Measurements from ENCODE around the gene SCFD1.
"Not testable (repeated sequence)": the region's sequence is repeated elsewhere in the genome, so short reads cannot be mapped to it uniquely, and the experiment has no call there.

Gene SCFD1

GRCh38 chr14:30610787-30611343 is 11.3 kb upstream of the SCFD1 start:
- peak; percentile 72 for DNase-seq

- no peak for DNase-seq
Observed at GRCh38 chr14:30614155-30614554, 8.0 kb upstream of the SCFD1 start.

DNA sequence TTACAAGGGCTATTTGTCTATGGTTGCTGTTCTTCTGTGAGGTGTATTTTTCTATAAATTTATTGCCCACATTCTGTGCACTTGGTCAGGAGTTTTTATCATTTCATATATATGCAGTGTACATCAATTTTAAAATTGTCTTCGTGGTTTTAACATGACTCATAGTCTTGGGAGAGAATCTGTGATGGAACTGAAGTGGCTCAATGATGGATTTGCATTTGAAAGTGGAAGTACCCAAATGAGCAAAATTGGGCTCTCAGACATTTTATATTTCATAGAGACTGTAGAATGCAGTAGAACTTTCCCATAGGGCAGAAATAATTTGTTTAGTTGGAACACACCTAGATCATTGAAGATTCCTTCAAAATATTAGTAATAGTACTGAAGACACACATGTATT is 1.9 kb upstream of the SCFD1 start:
- DNase-seq: peak; percentile 72

DNA sequence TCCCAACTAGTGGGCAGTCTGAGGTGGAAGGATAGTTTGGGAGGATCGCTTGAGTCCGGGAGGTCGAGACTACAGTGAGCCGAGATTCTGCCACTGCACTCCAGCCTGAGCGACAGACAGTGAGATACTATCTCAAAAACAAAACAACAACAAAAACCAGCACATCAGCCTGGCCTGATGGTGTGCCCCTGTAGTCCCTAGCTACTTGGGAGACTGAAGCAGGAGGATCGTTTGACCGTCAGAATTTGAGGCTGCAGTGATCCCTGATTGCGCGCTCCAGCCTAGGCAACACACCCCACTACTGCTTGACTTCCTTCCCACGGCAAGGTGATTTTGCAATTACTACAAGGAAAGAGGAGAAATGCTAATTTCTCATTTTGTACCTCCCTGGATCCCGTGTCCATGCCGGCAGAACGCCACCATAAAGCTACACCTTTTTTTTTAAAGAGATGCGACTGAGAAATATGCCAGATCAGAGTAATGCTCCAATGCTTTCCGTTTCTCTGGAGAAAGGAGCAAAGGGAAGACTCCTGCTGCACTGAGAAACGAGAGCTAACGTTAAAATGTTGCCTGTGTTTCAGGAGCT is 672 bp upstream of the SCFD1 start:
- peak; percentile 2 for DNase-seq

GRCh38 chr14:30623412-30624131 is 1.5 kb downstream of the SCFD1 start:
- DNase-seq: no peak

DNA sequence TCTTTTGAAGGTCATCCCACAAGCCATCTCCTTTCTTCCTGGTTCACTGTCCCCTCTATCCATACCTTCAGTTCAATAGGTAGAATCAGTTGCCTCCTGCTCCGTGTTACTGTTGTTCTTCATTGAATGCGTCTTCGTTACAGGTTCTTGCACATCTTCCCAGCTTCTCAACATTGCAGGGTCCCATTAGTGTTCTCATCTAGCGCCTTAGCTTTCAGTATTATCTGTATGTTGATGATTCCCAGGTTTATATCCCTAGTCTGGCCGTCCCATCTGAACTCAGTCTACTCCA is 2.0 kb downstream of the SCFD1 start:
- no peak for DNase-seq

DNA sequence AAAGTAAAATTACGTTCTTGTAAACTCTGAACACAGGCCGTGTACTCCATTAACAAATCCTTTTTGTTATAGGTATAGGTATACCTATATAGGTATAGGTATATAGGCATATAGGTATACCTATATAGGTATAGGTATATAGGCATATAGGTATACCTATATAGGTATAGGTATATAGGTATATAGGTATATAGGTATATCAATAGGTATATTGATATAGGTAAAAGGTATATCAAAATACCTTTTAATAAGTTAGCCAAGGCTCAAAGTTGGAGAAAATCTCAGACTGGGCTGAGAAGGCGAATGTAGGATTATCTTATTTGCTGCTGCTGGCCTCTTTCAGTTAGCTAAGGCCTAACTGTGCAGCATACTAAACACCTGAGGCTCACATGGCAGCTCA is 3.4 kb downstream of the SCFD1 start:
- DNase-seq: no peak

DNA sequence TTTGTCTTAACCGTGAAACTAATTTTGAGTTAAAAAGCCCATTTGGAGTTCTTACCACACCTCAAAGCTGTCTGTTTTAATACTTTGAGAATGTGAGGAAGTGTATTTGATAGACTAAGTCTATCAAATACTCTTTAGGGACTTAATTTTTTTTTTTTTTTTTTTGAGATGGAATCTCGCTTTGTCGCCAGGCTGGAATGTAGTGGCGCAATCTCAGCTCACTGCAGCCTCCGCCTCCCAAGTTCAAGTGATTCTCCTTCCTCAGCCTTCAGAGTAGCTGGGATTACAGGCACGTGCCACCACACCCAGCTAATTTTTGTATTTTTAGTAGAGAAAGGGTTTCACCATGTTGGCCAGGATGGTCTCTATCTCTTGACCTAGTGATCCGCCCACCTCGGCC is 7.3 kb downstream of the SCFD1 start:
- peak; percentile 45 for DNase-seq

DNA sequence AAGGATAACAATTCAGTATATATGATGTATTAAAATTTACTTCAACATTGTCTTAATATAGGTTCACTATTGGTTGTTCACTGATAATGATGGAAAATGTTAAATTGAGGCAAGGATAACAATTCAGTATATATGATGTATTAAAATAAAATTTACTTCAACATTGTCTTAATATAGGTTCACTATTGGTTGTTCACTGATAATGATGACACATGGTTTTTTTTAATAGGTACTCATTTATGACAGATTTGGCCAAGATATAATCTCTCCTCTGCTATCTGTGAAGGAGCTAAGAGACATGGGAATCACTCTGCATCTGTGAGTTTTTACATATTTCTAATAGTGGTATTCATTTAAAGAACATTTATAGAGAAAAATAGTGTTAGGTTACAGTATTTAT is 8.1 kb downstream of the SCFD1 start:
- DNase-seq: no peak

- DNase-seq: no peak
Observed at GRCh38 chr14:30632730-30633129, 10.6 kb downstream of the SCFD1 start.

DNA sequence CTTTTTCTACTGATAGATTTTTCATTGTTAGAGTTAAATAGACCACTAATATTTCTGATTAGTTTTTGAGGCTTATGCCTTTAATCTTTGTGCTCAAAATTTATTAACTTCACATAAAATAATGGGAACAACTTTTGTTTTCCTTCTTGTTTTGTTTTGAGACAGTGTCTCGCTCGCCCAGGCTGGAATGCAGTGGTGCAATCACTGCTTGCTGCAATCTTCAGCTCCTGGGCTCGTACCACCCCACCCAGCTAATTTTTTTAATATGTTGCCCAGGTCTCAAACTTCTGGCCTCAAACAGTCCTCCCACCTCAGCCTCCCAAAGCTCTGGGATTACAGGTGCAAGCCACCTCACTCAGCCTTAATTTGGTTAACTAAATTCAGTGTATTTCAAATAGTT is 16.8 kb downstream of the SCFD1 start:
- DNase-seq: no peak

GRCh38 chr14:30641207-30641606 is 19.1 kb downstream of the SCFD1 start:
- DNase-seq: no peak

DNA sequence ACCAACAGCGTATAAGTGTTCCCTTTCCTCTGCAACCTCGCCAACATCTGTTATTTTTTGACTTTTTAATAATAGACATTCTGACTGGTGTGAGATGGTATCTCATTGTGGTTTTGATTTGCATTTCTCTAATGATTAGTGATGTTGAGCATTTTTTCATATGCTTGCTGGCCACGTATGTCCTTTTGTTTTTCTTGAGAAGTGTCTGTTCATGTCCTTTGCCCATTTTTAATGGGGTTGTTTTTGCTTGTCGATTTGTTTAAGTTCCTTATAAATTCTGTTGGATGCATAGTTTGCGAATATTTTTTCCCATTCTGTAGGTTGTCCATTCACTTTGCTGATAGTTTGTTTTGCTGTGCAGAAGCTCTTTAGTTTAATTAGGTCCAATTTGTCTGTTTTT is 22.3 kb downstream of the SCFD1 start:
- not testable (repeated sequence) for DNase-seq

- no peak for DNase-seq
Observed at GRCh38 chr14:30645600-30645999, 23.5 kb downstream of the SCFD1 start.

- DNase-seq: no peak
Observed at GRCh38 chr14:30648471-30648870, 26.4 kb downstream of the SCFD1 start.

GRCh38 chr14:30651937-30652336 is 29.8 kb downstream of the SCFD1 start:
- no peak for DNase-seq

GRCh38 chr14:30655124-30655523 is 33.0 kb downstream of the SCFD1 start:
- no peak for DNase-seq

DNA sequence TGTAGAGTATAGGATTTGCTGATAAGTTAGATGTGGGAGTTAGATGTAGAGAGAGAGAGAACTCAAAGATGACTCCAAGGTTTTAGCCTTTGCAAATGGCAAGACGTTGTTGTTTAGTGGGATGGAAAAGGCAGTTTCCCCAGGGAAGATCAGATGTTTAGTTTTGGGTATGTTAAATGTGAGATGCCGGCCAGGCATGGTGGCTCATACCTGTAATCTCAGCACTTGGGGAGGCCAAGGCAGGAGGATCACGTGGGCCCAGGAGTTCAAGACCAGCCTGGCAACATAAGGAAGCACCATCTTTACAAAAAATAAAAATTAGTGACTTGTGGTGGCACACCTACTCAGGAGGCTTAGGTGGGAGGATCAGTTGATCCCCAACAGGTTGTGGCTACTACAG is 33.5 kb downstream of the SCFD1 start:
- DNase-seq: no peak

GRCh38 chr14:30656190-30656632 is 34.1 kb downstream of the SCFD1 start:
- peak; percentile 18 for DNase-seq

GRCh38 chr14:30657050-30657449 is 34.9 kb downstream of the SCFD1 start:
- DNase-seq: no peak

GRCh38 chr14:30657606-30658163 is 35.6 kb downstream of the SCFD1 start:
- DNase-seq: no peak

DNA sequence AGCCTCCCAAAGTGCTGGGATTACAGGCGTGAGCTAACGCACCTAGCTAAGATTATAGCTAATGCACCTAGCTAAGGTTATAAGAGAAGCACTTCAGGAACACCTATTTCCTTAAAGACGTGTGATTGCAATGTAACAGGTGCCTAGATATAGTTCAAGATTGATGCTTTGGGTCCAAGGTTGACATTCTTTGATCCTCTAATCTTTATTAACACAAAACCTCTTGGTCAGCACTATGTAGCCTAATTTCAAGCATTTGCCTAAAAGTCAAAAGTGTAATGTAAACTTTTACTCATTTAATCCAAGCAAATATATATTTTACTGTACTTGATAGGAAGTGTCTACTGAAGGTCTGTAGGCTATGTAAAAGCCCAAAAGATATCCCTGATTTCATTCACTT is 36.5 kb downstream of the SCFD1 start:
- DNase-seq: no peak

GRCh38 chr14:30669594-30669993 is 47.5 kb downstream of the SCFD1 start:
- no peak for DNase-seq

DNA sequence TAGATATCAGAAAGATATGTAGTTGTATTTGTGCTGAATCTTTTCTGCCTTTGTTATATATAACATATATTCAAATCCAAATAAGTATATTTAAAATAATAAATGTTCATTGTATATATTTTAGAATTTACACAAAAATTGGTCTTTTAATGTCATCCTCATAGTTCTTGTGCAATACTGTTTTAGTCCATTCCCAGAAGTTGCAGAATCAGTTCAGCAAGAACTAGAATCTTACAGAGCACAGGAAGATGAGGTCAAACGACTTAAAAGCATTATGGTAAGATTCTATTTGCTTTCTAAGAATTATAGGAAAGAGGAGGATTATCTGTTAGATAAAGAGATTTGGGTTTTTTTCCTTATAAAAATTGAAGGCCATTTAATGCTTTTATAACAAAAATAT is 51.0 kb downstream of the SCFD1 start:
- no peak for DNase-seq

Measured in fibroblast of skin of abdomen (primary cell).